Uterus (tissue), 2 donors: ENCODE data around the gene RNF208.

Source experiments
- CTCF ChIP-seq, 4 experiments: fragments of 200-600 bp in 2 of 4; fragments of 450-650 bp in 2 of 4; sonication (generic) in 2 of 4; IDR thresholded peaks; one replicate each; pipeline ENCODE4 v1.5.1; 2016 to 2019; ENCODE audit warnings: antibody characterized with exemption in 4 of 4, mild to moderate bottlenecking in 2 of 4, moderate library complexity in 1 of 4
- POLR2A ChIP-seq, 2 donors: fragments of 450-650 bp; IDR thresholded peaks; one replicate each; pipeline ENCODE4 v1.6.1; 2016; ENCODE audit warnings: antibody characterized with exemption in 2 of 2, mild to moderate bottlenecking in 1 of 2, moderate library complexity in 1 of 2

GRCh38 chr9:137213160-137214060, 8.6 kb downstream of the RNF208 start:
- TF ChIP-seq CTCF (IDR thresholded peaks at IDR 0.05) = no peak
- TF ChIP-seq POLR2A (IDR thresholded peaks at IDR 0.05) = no peak
